Aorta (tissue), 5 donors: Measurements from ENCODE around the gene LATS2. TPM values are rescaled to one million over a fixed set of nuclear protein-coding genes. Genes with fewer than 3 reads are reported as not detected.

ENCODE experiments used
- ATAC-seq: fragments of 200-7000 bp; cut with Tn5 transposase; one replicate; pipeline ENCODE4 v1.9.1; 2022; ENCODE audit warnings: moderate library complexity; ENCODE audit not compliant: low FRiP score
- DNase-seq, 2 donors: peaks; one replicate each; pipeline ENCODE4 v3.0.0-alpha.2; 2020
- H3K27ac ChIP-seq, 2 donors: one replicate each; pipeline ENCODE4 v1.5.1; 2013; ENCODE audit warnings: low read length in 2 of 2, mild to moderate bottlenecking in 2 of 2, moderate library complexity in 2 of 2, control low read depth in 1 of 2, inconsistent platforms in 1 of 2, low read depth in 1 of 2
- H3K27me3 ChIP-seq, 2 donors: one replicate each; pipeline ENCODE4 v1.6.1; 2013; ENCODE audit warnings: control low read depth in 1 of 2, low read length in 1 of 2, mild to moderate bottlenecking in 1 of 2, moderate library complexity in 1 of 2; ENCODE audit not compliant: insufficient read depth in 2 of 2, control insufficient read depth in 1 of 2
- H3K36me3 ChIP-seq, 2 donors: one replicate each; pipeline ENCODE4 v1.6.1; 2013; ENCODE audit warnings: control low read depth in 1 of 2, low read length in 1 of 2, mild to moderate bottlenecking in 1 of 2; ENCODE audit not compliant: insufficient read depth in 2 of 2, control insufficient read depth in 1 of 2
- H3K4me1 ChIP-seq, 2 donors: one replicate each; pipeline ENCODE4 v1.6.1; 2013; ENCODE audit warnings: low read length in 2 of 2, control low read depth in 1 of 2, mild to moderate bottlenecking in 1 of 2, moderate library complexity in 1 of 2; ENCODE audit not compliant: insufficient read depth in 2 of 2, control insufficient read depth in 1 of 2
- H3K4me3 ChIP-seq, 2 donors: one replicate each; pipeline ENCODE4 v1.5.1; 2013; ENCODE audit warnings: low read length in 2 of 2, control low read depth in 1 of 2, mild to moderate bottlenecking in 1 of 2
- H3K9me3 ChIP-seq: one replicate; pipeline ENCODE4 v1.6.1; 2013; ENCODE audit warnings: mild to moderate bottlenecking, low read length; ENCODE audit not compliant: control insufficient read depth
- WGBS, 2 donors: extraction: QIAGEN DNeasy Blood & Tissue Kit; methylation state at CpG; one replicate each; pipeline ENCODE4 v1.1.7; 2013; 5-methylcytosine and 5-hydroxymethylcytosine counted together
- intact Hi-C, 2 donors: fragments of 100-400 bp; cut with DNase I; formaldehyde crosslinking; loops; one replicate each; pipeline versions ENCODE4 v1.14.2 to v1.15.0; 2022
- polyA plus RNA-seq, 2 donors: library from polyadenylated mRNA; stranded (reverse); fragments of 200-250 nt; gene quantifications; one replicate each; pipeline ENCODE4 v1.2.3, GENCODE V29; 2013
- total RNA-seq, 2 donors: library from RNA; stranded (reverse); fragmentation: NEBNext Ultra II Directional; extraction: Animal tissue kit (Norgen Biotek cat#: 25700); gene quantifications; one replicate each; pipeline ENCODE4 v1.2.1, GENCODE V29; 2021
- donor health status: healthy with polysubstance abuse.
- donor health status: Bipolar disorder and iron deficiency.
- donor health status: DM: no; HTN: no; CAD: no.
- donor health status: DM: no; HTN: no; CAD: no.
- donor health status: DM: yes; HTN: yes; CAD: no.

Gene LATS2
- total and polyA plus RNA-seq, 4 donors, result 9.5 to 64.6 (median 32.2) TPM

- Histone ChIP-seq H3K27me3 (no peaks in the 10 kb centered on the region), H3K4me1 (no peaks in the 10 kb centered on the region), H3K36me3 (peaks cover 5 to 14% of the 10 kb centered on the region in 2 donors), H3K27ac (no peak overlapping the region), H3K4me3 (no peak overlapping the region), H3K9me3 (no peaks in the 10 kb centered on the region)
- WGBS, 2 donors, result 87 to 92% methylated on average over 14 of the region's 14 CpGs
- no peak for ATAC-seq
- intact Hi-C loops, result loop anchor here in 1 of 2 donors (10.0 kb wide), 1 partner anchor 54 kb away; no protein-coding TSS in a partner anchor
- no peak for DNase-seq
Measured at GRCh38 chr13:20990910-20991525, 70.4 kb downstream of the LATS2 start.

- Histone ChIP-seq H3K4me3 (no peak overlapping the region), H3K27me3 (no peaks in the 10 kb centered on the region), H3K9me3 (no peaks in the 10 kb centered on the region), H3K36me3 (peaks cover 5 to 14% of the 10 kb centered on the region in 2 donors), H3K4me1 (no peaks in the 10 kb centered on the region), H3K27ac (no peak overlapping the region)
- intact Hi-C loops, result loop anchor here in 1 of 2 donors (10.0 kb wide), 1 partner anchor 55 kb away; no protein-coding TSS in a partner anchor
- WGBS, 2 donors, result 83 to 89% methylated on average over 9 of the region's 9 CpGs
- no peak for ATAC-seq
- no peak for DNase-seq
Measured at GRCh38 chr13:20989656-20990321, 71.6 kb downstream of the LATS2 start.

GRCh38 chr13:20988909-20989655, 72.3 kb downstream of the LATS2 start:
- Histone ChIP-seq H3K36me3 (peaks cover 5 to 14% of the 10 kb centered on the region in 2 donors), H3K9me3 (no peaks in the 10 kb centered on the region), H3K27ac (no peak overlapping the region), H3K4me1 (no peaks in the 10 kb centered on the region), H3K27me3 (no peaks in the 10 kb centered on the region), H3K4me3 (no peak overlapping the region)
- ATAC-seq (peak; percentile 12), DNase-seq (no peak)
- intact Hi-C loops, result no loop called here
- WGBS, 2 donors, result 94 to 95% methylated on average over 43 to 44 of the region's 44 CpGs

GRCh38 chr13:20988033-20988908, 73.1 kb downstream of the LATS2 start:
- no peak overlapping the region for H3K4me3 ChIP-seq
- WGBS, 2 donors, result 94 to 97% methylated on average over 78 to 87 of the region's 87 CpGs
- H3K36me3 ChIP-seq, result peaks cover 5 to 14% of the 10 kb centered on the region in 2 donors
- H3K27ac ChIP-seq, result no peak overlapping the region
- intact Hi-C loops, result no loop called here
- no peaks in the 10 kb centered on the region for H3K27me3 ChIP-seq
- DNase-seq (no peak), ATAC-seq (no peak)
- no peaks in the 10 kb centered on the region for H3K9me3 ChIP-seq
- H3K4me1 ChIP-seq, result no peaks in the 10 kb centered on the region

GRCh38 chr13:20987599-20987998, 73.8 kb downstream of the LATS2 start:
- peaks cover 5 to 14% of the 10 kb centered on the region in 2 donors for H3K36me3 ChIP-seq
- no peak for ATAC-seq

GRCh38 chr13:20984879-20985278, 76.5 kb downstream of the LATS2 start:
- H3K27me3 ChIP-seq, result no peaks in the 10 kb centered on the region
- no peak for ATAC-seq
- no peaks in the 10 kb centered on the region for H3K4me1 ChIP-seq
- WGBS, 2 donors, result 39 to 54% methylated on average over 2 of the region's 2 CpGs
- H3K4me3 ChIP-seq, result no peak overlapping the region
- no peak for DNase-seq
- peaks cover 5 to 14% of the 10 kb centered on the region in 2 donors for H3K36me3 ChIP-seq
- intact Hi-C loops, result no loop called here
- no peak overlapping the region for H3K27ac ChIP-seq
- no peaks in the 10 kb centered on the region for H3K9me3 ChIP-seq

More at GRCh38 chr13:20987599-20987998, 73.8 kb downstream of the LATS2 start:
- intact Hi-C loops, result no loop called here
- no peaks in the 10 kb centered on the region for H3K27me3 ChIP-seq
- no peaks in the 10 kb centered on the region for H3K4me1 ChIP-seq
- no peaks in the 10 kb centered on the region for H3K9me3 ChIP-seq
- H3K27ac ChIP-seq, result no peak overlapping the region
- WGBS, 2 donors, result 85 to 89% methylated on average over 11 of the region's 11 CpGs
- no peak overlapping the region for H3K4me3 ChIP-seq
- DNase-seq, result no peak

- Histone ChIP-seq H3K4me1 (no peaks in the 10 kb centered on the region), H3K4me3 (no peak overlapping the region), H3K27me3 (no peaks in the 10 kb centered on the region), H3K27ac (no peak overlapping the region), H3K36me3 (peaks cover 7 to 12% of the 10 kb centered on the region in 2 donors), H3K9me3 (no peaks in the 10 kb centered on the region)
- no peak for ATAC-seq
- intact Hi-C loops, result no loop called here
- WGBS, 2 donors, result 97 to 98% methylated on average over 11 of the region's 11 CpGs
- DNase-seq, result no peak
Measured at GRCh38 chr13:20983386-20983785, 78.0 kb downstream of the LATS2 start.
